Measurements from ENCODE around the gene TM2D3. TPM values are rescaled to one million over a fixed set of nuclear protein-coding genes. Genes with fewer than 3 reads are reported as not detected.

TM2D3 gene
- total and polyA plus RNA-seq, 2 donors = 52.0 to 57.0 TPM

DNA sequence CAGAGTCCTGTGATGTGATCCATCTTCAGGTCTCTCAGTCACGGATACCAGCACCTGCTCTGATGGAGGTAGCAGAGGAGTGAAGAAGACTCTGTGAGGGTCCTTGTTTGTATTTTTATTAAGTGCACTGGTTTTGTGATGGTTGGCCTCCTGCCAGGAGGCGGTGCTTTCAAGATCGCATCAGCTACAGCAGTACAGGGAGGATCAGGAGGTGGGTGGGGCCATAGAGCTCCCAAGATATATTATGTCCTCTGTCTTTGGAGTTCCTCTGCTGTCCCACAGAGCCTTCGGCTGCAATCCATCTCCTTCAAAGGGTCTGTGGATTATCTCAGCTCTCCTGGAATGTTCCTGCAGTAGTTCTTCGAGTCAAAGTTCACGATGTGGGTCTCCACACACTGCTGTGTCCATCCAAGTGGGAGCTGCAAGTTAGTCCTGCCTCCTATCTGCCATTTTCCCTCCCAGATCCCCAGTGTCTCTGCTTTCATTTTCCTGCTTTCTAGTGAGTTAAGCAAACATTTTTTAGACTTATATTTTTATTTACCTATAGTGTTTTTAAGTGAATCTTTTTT lies 54.7 kb downstream of the TM2D3 start:
- H3K4me1 ChIP-seq (ENCODE audit: insufficient read depth) = no peaks in the 10 kb centered on the region
- H3K4me3 ChIP-seq (ENCODE audit: low read depth, low read length) = no peak overlapping the region
- no peak overlapping the region for H3K27ac ChIP-seq (ENCODE audit: low read depth)
- H3K36me3 ChIP-seq (ENCODE audit: insufficient read depth) = no peaks in the 10 kb centered on the region
- WGBS = 61% methylated on average over 6 of the region's 6 CpGs
- no peak for DNase-seq (ENCODE audit: extremely low spot score)

DNA sequence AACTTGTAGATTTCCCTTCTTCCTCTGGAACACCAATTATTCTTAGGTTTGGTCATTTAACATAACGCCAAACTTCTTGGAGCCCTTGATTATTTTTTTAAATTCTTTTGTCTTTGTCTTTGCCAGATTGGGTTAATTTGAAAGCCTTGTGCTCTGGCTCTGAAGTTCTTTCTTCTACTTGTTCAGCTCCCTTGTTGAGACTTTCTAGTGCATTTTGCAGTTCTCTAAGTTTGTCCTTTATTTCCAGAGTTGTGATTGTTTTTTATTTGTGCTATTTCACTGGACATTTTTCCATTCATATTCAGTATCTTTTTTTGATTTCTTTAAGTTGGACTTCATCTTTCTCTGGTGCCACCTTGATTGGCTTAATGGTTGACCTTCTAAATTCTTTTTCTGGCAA lies 55.5 kb downstream of the TM2D3 start:
- Histone ChIP-seq H3K4me3 (ENCODE audit: low read depth, low read length) (no peak overlapping the region), H3K27ac (ENCODE audit: low read depth) (no peak overlapping the region), H3K4me1 (ENCODE audit: insufficient read depth) (no peaks in the 10 kb centered on the region), H3K36me3 (ENCODE audit: insufficient read depth) (no peaks in the 10 kb centered on the region)
- 94% methylated on average over 1 of the region's 1 CpG for WGBS
- DNase-seq (ENCODE audit: extremely low spot score) = no peak

Small RNA genes lying within 50 kb of the gene (small RNA-seq; reads per million reads assigned to genes)
- gene RNU6-807P = not detected

Other genes starting within 250 kb of the TM2D3 start
- 14.1 TPM for gene PCSK6, start 162.7 kb downstream of the TM2D3 start, total RNA-seq
- gene PCSK6, start 162.7 kb downstream of the TM2D3 start, polyA plus RNA-seq = 2.5 TPM
- 31.2 TPM for gene TARS3, start 72.1 kb upstream of the TM2D3 start, total RNA-seq
- gene TARS3, start 72.1 kb upstream of the TM2D3 start, polyA plus RNA-seq = 11.0 TPM
- not detected for gene OR4F6, start 151.1 kb upstream of the TM2D3 start, total RNA-seq
- gene OR4F6, start 151.1 kb upstream of the TM2D3 start, polyA plus RNA-seq = not detected
- not detected for gene OR4F15, start 159.8 kb upstream of the TM2D3 start, total RNA-seq
- gene OR4F15, start 159.8 kb upstream of the TM2D3 start, polyA plus RNA-seq = not detected

All from urinary bladder (tissue), 4 donors.